Upper lobe of right lung (tissue), 1 donor: ENCODE results near the gene ESRRA. TPM values are rescaled to one million over a fixed set of nuclear protein-coding genes. Genes with fewer than 3 reads are reported as not detected.

Source experiments
- ATAC-seq: fragments of 200-7000 bp; cut with Tn5 transposase; one replicate; pipeline ENCODE4 v1.9.1; 2020; ENCODE audit warnings: mild to moderate bottlenecking, moderate library complexity
- DNase-seq: peaks from one replicate; pipeline ENCODE4 v3.0.0-alpha.2; 2020
- H3K27ac ChIP-seq: fragments of 200-600 bp; one replicate; pipeline ENCODE4 v1.8.0; 2022
- H3K27me3 ChIP-seq: fragments of 200-600 bp; one replicate; pipeline ENCODE4 v1.8.0; 2022; ENCODE audit warnings: mild to moderate bottlenecking
- H3K36me3 ChIP-seq: fragments of 200-600 bp; one replicate; pipeline ENCODE4 v1.8.0; 2022
- H3K4me1 ChIP-seq: fragments of 200-600 bp; one replicate; pipeline ENCODE4 v1.8.0; 2022
- H3K4me3 ChIP-seq: fragments of 200-600 bp; one replicate; pipeline ENCODE4 v1.8.0; 2022; ENCODE audit warnings: mild to moderate bottlenecking
- H3K9me3 ChIP-seq: fragments of 200-600 bp; one replicate; pipeline ENCODE4 v1.8.0; 2022
- intact Hi-C: fragments of 100-400 bp; cut with DNase I; formaldehyde crosslinking; loops from one replicate; pipeline ENCODE4 v1.11.0; 2022
- total RNA-seq: library from RNA; stranded (reverse); fragmentation: NEBNext Ultra II Directional; extraction: Animal tissue kit (Norgen Biotek cat#: 25700); gene quantifications from one replicate; pipeline ENCODE4 v1.2.1, GENCODE V29; 2021
- TF ChIP-seq, protein P1 (sequence below): fragments of 200-600 bp; IDR thresholded peaks from one replicate; pipeline ENCODE4 v1.8.0; 2022; ENCODE audit warnings: antibody characterized with exemption
- donor health status: DM: no; HTN: yes; CAD: no; lungs with severe emphysema.

Gene ESRRA
- total RNA-seq, 1 donor from 2014 or later = 51.9 TPM

DNA sequence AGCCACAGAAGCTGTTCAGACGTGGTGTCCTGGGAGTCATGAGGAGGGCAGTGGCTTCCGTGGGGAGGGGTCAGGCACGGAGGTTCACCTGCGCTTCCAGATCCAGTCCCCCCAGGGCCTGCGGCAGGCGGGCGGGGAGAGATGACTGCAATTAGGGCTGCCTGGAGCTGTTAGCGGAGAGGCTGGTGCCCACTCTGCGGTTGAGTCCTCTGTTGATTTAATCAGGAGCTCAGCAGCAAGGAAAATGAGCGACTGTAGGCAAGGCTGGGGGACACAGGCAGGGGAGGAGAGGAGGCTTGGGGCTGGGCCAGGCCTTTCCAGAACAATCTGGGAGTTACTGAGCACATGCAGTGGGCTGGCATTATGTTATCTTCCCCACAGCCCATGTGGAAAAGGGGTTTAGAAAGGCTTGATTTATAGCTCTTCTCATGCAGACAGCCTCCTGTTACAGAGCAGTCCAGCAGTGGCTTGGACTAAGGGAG, 40.9 kb upstream of the ESRRA start:
- intact Hi-C loops = no loop called here
- Histone ChIP-seq H3K4me1 (peaks cover 20% of the 10 kb centered on the region), H3K4me3 (no peak overlapping the region), H3K36me3 (peaks cover 56% of the 10 kb centered on the region), H3K9me3 (no peaks in the 10 kb centered on the region), H3K27me3 (no peaks in the 10 kb centered on the region), H3K27ac (no peak overlapping the region)
- TF ChIP-seq, protein P1, sequence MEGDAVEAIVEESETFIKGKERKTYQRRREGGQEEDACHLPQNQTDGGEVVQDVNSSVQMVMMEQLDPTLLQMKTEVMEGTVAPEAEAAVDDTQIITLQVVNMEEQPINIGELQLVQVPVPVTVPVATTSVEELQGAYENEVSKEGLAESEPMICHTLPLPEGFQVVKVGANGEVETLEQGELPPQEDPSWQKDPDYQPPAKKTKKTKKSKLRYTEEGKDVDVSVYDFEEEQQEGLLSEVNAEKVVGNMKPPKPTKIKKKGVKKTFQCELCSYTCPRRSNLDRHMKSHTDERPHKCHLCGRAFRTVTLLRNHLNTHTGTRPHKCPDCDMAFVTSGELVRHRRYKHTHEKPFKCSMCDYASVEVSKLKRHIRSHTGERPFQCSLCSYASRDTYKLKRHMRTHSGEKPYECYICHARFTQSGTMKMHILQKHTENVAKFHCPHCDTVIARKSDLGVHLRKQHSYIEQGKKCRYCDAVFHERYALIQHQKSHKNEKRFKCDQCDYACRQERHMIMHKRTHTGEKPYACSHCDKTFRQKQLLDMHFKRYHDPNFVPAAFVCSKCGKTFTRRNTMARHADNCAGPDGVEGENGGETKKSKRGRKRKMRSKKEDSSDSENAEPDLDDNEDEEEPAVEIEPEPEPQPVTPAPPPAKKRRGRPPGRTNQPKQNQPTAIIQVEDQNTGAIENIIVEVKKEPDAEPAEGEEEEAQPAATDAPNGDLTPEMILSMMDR = no peak
- DNase-seq (no peak), ATAC-seq (no peak)

DNA sequence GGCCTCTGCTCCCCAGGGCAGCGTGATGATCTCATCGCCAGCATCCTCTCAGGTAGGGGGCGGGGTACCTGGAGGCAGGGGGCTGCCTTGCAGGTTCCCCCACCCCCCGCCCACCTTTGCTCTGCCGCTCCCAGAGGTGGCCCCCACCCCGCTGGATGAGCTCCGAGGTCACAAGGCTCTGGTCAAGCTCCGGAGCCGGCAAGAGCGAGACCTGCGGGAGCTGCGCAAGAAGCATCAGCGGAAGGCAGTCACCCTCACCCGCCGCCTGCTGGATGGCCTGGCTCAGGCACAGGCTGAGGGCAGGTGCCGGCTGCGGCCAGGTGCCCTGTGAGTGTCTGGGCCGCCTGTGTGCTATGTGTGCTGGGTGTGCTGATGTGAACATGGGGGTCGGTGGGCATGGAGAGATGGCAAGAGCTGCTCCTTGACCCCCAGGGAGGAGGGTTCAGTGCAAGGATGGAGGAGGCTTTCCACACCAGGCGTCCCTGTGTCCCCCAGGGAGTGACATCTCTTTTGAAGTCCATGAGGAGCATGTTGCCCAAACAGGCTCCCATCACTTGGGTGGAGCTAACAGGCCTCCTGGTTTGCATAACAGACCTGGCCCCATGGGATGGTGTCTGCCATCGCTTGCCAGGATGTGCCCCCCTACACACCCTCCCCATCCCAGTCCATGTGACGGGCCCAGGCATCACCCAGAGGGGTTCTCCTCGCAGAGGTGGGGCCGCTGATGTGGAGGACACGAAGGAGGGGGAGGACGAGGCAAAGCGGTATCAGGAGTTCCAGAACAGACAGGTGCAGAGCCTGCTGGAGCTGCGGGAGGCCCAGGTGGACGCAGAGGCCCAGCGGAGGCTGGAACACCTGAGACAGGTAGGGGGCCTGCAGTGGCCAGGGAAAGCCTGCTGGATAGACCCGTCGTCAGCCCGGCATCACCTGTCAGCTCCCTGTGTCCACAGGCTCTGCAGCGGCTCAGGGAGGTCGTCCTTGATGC, 39.9 kb upstream of the ESRRA start:
- no peaks in the 10 kb centered on the region for H3K9me3 ChIP-seq

DNA sequence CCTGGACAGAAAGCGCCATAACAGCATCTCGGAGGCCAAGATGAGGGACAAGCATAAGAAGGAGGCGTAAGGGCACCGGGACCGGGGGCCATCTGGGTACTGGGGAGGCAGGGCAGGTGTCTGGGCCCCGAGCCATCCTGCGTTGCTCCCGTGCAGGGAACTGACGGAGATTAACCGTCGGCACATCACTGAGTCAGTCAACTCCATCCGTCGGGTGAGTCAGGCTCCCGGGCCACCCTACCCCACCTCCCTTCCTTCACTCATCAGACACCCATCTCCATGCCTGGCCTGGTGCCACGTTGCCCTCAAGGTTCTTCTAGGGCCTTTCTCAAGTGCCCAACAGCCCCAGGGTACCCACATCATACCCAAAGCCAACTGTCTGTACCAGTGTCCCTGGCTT, 39.0 kb upstream of the ESRRA start:
- peak overlapping the region; percentile 92 for H3K27ac ChIP-seq

More for the DNA sequence above, 39.9 kb upstream of the ESRRA start:
- H3K36me3 ChIP-seq = peaks cover 54% of the 10 kb centered on the region
- intact Hi-C loops = no loop called here
- TF ChIP-seq, protein P1 = no peak
- no peak overlapping the region for H3K27ac ChIP-seq
- peaks cover 20% of the 10 kb centered on the region for H3K4me1 ChIP-seq
- DNase-seq (no peak), ATAC-seq (no peak)
- H3K4me3 ChIP-seq = no peak overlapping the region
- no peaks in the 10 kb centered on the region for H3K27me3 ChIP-seq

DNA sequence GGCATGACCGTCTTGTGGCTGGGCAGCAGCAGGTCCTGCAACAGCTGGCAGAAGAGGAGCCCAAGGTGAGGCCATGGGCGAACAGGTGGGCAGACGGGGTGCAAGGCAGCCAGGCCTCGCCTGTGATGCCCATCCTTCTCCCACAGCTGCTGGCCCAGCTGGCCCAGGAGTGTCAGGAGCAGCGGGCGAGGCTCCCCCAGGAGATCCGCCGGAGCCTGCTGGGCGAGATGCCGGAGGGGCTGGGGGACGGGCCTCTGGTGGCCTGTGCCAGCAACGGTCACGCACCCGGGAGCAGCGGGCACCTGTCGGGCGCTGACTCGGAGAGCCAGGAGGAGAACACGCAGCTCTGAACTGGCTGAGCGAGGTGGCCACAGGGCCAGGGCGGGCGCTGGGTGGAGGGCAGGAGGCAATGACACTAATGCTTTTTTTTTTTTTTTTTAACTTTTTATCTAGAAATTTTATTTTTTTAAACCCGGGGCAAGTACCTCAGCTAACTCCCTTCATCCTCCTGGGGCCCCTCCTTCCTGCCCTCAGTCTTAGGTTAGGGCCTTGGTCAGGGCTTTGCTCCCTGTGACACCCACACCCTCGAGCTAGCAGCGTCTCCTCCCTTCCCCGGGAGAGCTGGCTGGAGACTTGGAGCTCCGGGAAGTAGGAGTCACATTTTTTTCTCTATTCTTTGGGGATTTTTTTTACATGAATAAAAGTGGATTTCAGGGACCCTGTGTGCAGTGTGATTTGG, 37.9 kb upstream of the ESRRA start:
- peak overlapping the region; percentile 92 for H3K27ac ChIP-seq
- ATAC-seq = no peak
- no peaks in the 10 kb centered on the region for H3K27me3 ChIP-seq
- H3K4me1 ChIP-seq = peaks cover 26% of the 10 kb centered on the region
- no peaks in the 10 kb centered on the region for H3K9me3 ChIP-seq
- TF ChIP-seq, protein P1 = no peak
- intact Hi-C loops = no loop called here
- DNase-seq = no peak
- H3K36me3 ChIP-seq = peaks cover 38% of the 10 kb centered on the region
- H3K4me3 ChIP-seq = peak overlapping the region; percentile 73

More for the DNA sequence above, 39.0 kb upstream of the ESRRA start:
- TF ChIP-seq, protein P1 = no peak
- no peaks in the 10 kb centered on the region for H3K9me3 ChIP-seq
- no peak for ATAC-seq
- H3K36me3 ChIP-seq = peaks cover 49% of the 10 kb centered on the region
- no peak overlapping the region for H3K4me3 ChIP-seq
- H3K27me3 ChIP-seq = no peaks in the 10 kb centered on the region
- no peak for DNase-seq
- intact Hi-C loops = no loop called here
- H3K4me1 ChIP-seq = peaks cover 20% of the 10 kb centered on the region

DNA sequence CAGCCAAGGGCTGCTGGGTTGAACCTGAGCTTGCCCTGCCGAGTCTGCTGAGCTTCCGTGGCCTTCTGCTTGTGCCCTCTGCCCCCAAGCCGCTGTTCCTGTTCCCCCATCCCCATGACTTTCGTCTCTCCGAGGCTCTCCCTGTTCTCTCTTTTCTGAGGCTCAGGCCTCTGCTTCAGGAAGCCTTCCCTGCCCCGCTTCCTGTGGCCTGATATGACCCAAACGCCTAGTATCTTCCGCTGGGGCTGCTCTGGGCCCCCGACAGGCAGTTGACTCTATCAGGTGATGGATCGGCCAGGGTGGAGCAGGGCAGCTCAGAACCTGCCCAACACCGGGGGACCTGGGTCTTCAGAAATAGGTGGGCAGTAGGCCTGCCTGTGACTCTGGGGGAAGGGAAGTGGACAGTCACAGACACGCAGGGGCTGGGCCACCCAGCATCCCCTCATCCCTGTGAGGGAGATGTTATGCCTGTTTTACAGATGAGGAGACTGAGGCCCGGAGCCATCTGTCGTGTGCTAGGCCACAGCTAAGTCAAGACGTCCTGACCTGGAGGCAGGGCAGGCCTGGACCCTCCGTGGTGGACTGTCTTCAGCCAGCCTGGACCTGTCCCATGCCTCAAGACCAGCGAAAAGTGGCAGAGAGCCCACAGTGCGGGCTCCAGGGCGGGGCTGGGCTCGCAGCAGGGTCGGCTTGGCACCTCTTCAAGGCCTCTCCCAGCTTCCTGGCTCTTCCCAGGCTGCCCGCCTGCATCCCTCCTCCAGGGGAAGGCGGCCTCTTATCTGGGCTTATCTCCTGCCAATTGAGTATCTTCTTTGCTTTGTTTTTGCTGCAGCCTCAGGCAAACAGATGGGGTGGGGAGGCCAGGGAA, 37.1 kb upstream of the ESRRA start:
- intact Hi-C loops = no loop called here
- DNase-seq (peak; percentile 79), ATAC-seq (no peak)
- Histone ChIP-seq H3K4me1 (peaks cover 26% of the 10 kb centered on the region), H3K27ac (peak overlapping the region; percentile 92), H3K4me3 (peak overlapping the region; percentile 73), H3K36me3 (peaks cover 31% of the 10 kb centered on the region), H3K9me3 (no peaks in the 10 kb centered on the region), H3K27me3 (no peaks in the 10 kb centered on the region)
- TF ChIP-seq, protein P1 = no peak
